GM19099 (cell line): ENCODE measurements around the gene ENDOD1.

Experiments used
- POLR2A ChIP-seq: IDR thresholded peaks from 3 replicates; pipeline ENCODE4 v1.6.1; 2011; ENCODE audit warnings: low read depth; ENCODE audit not compliant: insufficient read length; ENCODE audit errors: extremely low read depth

ENDOD1 gene

DNA sequence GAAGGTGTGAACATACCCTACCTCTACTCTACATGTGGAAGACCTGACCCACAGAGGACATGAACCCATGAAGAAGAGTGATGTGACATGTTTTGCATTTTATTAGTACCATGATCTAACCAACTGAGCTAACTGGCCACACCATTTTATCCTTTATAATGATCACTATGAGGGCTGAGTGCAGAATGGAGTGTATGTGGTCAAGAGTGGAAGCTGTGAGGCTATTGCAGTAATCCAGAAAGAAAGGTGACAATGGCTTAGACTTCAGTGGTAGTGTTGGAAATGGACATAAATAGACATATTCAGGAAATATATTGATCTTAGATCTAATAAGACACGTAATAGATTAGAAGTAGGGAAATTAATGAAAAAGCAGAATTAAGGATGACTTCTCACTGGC, 19.2 kb upstream of the ENDOD1 start:
- TF ChIP-seq POLR2A = no peak

DNA sequence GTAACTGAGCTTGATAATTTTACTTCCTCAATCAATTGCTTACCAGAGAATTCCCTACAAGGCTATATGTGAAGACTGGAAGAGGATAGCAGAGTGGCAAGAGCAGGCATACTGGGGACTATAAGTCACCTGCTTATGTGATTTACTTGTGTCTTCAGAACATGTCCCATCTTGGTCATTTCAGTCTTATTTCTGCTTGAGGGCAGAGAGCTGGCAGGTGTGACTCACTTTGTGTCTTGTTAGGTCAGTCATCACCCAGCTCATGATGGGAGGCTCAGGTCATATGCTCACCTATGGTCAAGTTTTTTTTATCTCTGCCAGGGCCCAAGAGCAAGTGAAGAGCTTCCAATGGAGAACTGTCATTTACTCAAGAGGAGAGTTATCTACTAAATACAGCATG, 16.7 kb upstream of the ENDOD1 start:
- no peak for TF ChIP-seq POLR2A

DNA sequence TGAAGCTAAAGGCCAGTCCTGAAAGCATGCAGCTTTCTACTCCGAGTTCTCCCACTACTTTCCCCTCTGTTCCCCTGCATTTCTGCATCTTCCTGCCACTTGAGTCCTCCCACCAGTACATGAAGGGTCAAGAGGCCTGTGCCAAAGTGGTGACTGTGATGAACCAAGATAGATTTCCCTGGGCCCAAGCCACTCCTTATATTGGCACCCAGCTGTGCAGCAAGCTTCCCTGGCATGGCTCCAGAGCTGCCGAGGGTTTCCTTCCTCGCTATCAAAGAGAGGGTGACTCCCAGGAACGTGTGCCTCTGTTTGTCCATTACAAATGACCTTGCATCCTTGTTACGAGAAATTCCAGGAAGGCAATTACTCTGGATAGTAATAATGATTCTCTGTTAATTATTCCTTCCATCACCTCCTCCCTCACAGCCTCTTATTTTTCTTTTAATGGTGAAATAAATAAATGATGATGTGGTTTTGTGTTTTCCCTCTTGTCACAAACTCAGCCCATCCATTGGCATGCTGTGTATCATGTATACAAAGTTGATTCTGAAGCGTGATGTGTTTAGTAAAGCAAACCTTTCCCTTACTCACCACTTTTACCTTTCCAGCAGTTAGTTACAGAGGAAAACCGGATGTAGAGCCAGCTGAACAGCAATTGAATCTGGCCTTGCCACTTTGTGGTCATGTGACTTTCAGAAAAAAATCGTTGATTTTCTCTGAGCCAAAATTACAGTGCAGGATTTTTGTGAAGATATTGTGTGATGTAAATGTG, 14.7 kb upstream of the ENDOD1 start:
- no peak for TF ChIP-seq POLR2A

DNA sequence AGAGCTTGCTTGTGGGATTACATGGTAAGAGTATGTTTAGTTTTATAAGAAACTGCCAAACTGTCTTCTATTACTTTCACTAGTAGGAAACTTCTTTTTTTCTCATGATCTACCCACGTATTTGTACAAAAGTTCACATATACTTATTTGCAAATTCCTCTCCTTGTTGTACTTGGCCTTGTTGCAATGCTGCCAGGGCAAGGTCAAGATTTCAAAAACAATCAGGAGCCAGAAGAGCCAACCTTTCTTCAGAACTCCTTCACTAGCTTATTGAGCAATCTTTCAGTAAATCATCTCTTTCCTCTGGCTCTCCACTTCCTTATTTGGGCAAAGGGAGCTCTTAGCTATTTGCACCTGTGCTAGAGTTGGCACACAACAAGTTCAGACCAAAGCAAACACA, 13.2 kb upstream of the ENDOD1 start:
- TF ChIP-seq POLR2A = no peak

DNA sequence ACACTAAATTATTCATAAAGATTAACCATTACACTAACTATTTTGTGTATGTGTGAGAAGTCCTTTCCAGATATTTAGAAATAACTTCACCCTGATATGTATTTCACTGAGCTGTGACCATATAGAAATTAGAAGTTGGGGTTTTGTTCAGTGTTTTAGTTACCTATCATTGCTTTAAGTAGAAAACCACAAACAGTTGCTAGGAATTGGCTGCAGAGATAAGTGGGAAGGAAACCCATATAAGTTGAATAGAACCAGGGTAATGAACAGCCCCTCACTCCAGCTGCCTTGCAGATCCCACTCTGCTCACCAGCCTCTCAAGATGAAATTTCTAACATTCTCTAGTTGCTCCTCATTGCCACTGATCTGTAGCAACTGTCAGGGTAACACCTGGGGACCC, 12.7 kb upstream of the ENDOD1 start:
- no peak for TF ChIP-seq POLR2A

DNA sequence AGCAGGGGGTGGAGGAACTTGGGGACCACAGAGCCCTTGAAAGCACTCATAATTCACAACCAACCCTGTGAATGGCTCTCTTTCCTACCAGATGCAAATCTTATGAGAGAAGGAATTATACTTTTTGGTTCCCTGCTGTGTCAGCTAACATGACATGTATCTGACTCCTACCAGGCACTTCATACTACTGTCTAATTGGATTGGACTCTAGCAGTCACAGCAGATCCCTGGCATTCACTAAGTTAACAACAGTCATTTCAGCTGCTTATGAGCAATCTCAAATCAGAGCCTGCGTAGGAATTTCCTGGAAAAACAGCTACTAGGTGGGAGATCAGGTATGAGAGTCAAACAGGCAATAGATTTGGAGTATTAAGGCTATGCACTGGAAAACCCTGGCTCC, 11.1 kb upstream of the ENDOD1 start:
- TF ChIP-seq POLR2A = no peak

DNA sequence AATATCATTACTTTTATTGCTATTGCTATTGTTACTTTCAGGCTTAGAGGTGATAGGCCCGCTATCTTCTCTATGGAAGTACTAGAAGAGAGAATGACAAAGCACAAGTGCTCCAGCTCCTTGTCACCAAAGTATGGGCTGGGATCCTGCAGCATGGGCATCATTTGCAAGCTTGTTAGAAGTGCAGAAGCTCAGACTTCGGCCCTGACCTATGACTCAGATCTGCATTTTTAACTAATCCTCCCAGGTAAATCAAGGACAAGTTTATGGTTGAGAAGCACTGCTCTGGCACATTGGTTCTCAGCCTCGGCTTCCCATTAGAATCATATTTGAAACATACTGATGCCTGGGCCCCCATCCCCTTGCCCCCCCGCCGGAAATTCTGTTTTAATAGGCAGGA, 8.6 kb upstream of the ENDOD1 start:
- TF ChIP-seq POLR2A = no peak

DNA sequence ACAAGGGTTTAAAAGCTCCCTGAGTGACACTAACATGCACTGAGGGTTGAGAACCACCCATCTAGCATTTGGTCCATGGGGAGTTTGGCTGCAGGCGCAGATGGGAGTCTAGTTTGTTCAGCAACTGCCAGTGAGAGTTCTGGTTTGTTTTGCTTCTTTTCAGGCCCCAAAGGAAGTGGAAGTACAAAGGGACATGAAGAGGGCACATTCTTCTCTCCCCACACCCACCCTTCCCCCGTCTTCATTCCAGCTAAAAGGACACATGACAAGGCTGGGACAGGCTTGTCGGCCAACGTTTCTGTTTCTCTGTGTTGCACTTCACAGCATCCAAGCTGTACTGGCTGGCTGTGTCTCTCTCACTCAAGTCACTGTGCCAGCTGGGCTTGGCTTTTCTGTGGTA, 8.2 kb upstream of the ENDOD1 start:
- TF ChIP-seq POLR2A = no peak

DNA sequence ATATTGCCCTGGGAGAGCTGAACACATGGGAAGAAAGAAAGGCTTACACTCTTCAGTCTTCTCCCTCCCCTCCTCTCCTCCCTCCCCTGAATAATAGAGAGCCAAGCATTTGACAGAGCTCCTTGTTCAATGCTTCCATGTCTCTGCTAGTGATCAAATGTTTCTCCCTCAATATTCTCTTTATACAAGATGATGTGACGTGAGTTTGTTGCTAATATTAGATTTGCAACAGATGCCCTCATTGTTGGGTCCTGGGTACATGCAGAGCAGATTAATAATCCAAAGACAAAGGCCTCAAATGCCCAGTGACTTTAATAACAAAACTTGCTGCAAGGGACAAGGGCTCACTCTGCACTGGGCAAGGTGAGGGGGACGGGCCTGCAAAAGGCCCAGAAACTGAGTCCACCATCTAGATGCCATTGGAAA, 7.1 kb upstream of the ENDOD1 start:
- no peak for TF ChIP-seq POLR2A

DNA sequence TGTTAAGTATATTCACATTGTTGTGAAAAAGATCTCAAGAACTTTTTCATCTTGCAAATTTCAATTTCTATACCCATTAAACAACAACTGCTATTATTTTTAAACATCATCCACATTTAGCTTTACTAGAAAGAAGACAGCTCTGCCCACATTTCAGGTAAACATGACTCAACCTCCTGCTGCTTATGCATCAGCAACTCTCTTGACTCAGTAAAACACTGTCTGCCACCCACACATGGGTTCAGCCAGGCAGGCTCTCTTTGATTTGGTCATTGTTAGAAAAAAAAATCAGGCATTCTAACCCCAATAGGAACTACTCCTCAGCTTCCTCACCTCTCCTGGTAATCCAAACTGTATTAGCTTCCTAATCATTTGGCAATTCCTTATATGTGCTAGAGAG, 5.1 kb upstream of the ENDOD1 start:
- TF ChIP-seq POLR2A = no peak

DNA sequence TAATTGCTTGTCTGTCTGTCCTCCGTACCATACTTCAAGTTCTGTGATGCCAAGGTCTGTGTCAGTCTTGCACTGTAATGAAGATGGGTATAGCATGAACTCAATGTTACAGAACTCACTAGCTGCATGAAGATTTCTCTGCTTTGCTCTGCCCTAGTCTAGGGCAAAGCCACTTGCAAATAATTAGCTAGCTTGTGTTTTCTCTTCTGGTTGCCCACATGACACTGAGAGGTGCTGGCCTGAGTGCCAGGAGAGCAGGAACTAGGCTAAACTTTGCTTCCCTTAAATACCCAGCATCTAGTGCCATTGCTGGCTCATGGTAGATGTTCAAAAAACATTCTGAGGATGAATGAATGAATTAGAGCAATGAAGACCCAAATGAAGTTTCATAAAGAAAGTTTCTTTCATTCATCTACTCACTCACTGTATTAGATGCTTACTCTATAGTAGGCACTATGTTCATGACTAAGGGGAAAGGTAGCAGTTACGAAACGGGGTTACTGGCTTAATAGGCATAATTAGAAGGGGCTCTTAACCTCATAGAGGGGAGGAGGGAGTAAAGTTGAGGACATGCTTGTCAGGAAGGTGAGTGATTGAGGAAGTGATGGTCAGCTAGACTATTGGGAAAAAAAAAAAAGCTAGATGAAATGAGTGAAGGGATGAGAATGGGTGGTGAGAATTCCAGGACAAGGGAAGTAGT, 4.4 kb upstream of the ENDOD1 start:
- TF ChIP-seq POLR2A = no peak

DNA sequence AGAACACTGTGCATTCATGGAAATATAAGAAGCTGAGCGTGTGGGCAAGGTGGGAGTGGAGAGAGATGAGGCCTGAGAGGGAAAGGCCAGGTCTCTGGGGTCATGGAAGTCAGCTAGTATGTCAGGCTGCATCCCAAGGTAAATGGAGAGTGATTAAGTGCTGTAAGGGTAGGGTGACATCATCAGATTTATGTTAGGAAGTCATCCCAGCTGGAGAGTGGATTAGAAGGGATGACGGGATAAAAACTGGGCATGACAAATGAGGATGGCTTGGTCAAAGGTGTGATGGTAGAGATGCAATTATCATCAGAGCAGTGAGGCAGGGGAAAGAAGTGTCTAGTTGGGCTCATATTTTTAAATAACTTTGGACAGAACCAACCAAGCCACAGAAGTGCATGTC, 3.5 kb upstream of the ENDOD1 start:
- no peak for TF ChIP-seq POLR2A

DNA sequence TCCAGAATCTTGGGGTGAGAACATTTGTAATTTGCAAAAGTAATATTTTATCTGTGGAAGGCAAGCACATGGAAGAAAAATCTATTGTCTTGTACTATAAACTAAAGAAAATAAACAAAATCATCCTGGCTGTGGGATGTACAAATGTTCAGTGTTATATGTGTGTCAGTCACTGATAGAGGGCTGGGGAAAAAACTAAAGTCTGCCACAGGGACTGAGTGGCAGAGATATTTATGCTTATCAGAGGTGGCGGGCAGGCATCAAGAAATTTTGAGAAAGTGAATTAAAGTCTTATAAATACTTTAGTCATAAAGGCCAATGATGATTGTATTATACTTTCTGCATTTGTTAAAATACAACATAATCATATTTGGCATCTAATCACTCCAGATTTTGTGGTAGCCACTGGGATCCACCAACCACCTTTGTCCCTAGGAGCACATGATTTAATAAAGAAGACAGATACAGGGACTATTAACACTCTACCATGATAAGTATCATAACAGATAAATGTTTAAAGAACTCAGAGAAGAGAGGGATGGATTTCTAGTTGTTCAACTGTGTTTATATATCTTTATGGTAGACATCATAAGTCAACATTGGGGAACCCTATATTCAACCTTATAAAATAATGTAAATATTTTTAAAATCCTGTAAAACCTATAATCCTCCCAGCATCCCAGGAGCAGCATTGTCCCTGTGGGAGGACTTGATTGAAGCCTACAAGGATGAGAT, 2.6 kb upstream of the ENDOD1 start:
- TF ChIP-seq POLR2A = no peak

DNA sequence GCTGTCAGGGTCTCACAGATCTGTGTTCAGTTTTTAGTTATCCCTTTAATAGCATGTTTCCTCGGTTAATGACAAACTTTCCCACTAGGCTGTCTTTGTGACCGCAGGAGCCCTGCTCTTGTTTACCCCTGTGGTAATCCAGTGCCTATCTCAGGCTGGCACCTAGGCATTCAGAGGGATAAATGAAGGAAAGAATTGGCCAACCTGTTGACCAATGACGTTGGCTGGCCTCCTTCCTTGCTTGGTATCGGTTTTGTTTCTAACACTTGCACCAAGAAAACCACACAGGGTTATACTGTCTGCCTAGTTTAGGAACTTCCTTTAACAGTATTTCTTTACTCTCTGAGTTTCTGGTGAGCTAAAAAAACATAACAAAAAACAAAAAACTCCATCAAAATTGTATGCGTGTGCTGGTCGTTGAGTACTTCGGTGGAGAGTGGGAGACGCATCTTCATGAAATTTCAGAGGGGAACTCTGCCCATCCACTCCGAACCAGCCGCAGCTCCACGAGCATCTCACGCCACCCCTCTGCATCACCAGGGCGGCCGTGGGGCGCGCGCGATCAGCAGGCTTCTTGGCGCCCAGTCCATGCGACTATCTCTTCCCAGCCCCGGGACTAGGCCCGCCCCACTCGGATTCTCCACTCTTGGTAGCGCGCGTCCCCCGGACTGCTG, 563 bp upstream of the ENDOD1 start:
- TF ChIP-seq POLR2A = no peak

DNA sequence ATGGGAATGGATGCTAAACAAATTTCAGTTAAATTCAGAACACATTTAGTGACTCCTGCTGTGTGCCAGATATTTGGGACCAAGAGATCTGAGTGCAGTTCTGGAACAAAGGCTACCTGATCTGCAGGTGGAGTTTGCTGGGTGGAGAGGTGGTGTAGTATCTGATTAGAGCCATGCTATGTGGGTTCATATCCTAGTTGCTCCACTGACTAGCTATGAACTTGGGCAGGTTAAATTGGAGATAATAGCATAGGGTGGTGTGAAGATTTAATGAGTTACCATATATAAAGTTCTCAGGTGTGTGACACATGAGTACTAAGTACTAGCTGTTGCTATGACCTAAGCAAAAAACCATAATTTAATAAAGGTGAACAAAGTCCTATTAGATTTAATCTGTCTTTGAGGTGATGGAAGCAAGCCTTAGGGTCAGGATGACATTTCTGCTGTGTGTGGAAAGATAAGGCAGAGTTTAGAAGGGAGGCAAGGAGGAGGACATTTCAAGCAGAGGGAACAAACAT, 2.1 kb downstream of the ENDOD1 start:
- TF ChIP-seq POLR2A = no peak
